CD4-positive, alpha-beta T cell treated with Interleukin-10 for 1 hour (primary cell): ENCODE results near the gene ZMPSTE24.
"Not testable (repeated sequence)": the region's sequence is repeated elsewhere in the genome, so short reads cannot be mapped to it uniquely, and the experiment has no call there.

Source experiments
- DNase-seq: peaks from one replicate; pipeline ENCODE4 v3.0.0-alpha.2; 2020

The ZMPSTE24 gene

DNA sequence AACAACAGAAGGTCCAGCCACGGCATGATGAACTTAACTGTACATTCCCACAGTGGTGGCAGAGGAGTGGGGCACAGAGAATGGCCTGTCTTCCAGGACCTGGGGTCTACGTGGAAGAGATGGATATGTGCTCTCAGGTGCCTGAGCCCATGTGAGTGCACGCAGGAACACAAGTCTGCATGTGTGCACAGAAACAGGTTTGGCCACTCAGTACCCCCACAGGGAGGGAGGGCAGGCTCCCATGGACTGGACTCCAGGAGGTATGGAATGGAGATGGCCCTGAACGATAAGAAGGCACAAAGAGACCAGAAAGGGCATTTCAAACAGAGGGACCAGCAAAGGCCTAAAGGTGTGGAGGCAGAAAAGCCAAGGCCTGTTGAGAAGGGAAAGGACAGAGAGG is 48.3 kb downstream of the ZMPSTE24 start:
- no peak for DNase-seq

DNA sequence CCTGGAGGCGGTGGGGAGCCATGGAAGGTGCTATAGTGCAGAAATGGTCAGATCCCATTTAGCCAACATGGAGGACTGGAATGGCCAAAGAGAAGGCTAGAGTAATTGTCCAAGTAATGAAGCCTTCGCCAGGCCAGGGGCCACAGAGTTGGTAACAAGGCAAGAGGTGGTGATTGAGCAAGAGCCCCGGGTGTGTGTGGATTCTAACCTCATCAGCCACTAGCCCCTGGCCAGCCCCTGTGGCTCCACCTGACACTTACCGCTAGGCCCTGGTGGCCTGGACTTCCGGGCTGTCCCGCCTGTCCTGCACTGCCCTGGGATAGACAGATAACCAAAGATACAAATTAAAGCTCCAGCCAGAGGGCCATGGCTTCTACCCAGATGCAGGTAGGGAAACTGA is 49.1 kb downstream of the ZMPSTE24 start:
- no peak for DNase-seq

DNA sequence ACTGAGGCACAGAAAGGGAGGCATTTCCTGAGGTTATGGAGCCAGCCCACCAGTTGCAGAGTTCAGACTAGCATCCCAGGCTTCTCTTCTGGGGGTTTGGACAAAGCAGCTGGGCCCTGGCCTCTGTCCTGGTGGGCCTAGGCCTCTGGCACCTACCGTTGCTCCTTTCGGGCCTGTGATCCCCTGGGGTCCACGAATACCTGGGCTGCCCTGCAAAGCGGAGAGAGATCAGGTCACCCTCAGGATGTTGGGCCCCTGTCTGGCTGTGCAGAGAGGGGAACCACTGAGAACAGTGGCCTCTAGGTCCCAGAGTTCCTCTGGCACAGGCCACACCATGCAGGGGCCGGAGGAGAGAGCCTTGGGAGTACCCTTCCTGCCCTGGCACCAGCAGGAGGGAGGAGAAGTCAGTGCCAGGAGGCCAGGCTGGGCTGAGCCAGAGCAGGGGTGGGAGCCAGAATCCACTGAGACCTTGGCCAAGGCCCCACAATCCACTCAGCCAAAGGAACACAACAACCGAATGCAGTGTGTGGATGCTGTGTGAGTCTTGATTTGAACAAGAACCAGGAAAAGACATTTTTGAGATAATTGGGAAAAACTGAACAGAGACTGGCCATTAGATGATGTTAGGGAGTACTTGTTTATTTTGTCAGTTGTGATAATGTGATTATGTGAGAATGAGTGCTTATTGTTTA is 50.1 kb downstream of the ZMPSTE24 start:
- DNase-seq, result no peak

DNA sequence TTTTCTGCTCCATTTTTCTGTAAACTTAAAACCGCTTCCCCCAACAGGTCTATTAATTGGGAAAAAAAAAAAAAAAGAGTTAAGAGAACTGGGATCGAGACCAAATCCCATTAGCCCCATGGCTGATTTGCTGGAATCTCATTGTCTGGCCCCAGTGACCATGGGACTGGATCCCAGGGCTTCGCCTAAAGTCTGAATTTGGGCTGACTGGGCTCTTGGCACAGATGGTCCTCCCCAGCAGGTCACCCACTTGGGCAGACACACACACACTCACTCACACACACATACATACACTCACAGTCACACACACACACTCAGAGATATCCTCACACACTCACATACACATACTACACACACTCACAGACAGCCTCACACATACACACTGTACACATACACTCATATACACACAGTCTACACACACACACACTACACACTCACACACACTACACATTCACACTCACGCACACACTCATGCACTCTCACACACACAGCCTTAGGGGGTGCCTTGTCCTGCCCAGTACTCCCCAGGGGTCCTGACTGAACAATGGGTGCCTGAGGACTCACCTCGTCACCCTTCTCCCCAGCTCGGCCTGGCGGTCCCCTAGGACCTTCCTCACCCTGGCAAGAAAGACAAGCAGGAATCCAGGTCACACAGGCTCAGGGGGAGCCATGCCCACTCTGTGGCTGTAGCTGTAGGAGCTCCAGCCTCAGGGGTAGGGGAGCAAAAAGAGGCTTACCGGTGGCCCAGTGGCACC is 51.5 kb downstream of the ZMPSTE24 start:
- DNase-seq, result no peak

DNA sequence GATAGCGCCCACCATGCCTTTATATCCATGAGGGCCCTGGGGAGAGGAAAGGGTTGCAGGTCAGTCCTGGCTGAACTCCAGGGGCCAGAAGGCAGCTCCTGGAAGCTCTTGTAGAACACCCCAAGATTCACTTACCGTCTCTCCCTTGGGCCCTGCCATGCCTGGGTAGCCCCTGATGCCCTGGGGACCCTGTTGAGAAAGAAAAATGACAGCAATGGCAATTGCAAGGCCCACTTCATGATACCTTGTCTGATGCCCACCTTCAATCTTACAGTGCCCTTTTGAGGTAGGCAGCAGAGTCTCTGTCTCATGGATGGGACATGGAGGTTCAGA is 52.1 kb downstream of the ZMPSTE24 start:
- no peak for DNase-seq

DNA sequence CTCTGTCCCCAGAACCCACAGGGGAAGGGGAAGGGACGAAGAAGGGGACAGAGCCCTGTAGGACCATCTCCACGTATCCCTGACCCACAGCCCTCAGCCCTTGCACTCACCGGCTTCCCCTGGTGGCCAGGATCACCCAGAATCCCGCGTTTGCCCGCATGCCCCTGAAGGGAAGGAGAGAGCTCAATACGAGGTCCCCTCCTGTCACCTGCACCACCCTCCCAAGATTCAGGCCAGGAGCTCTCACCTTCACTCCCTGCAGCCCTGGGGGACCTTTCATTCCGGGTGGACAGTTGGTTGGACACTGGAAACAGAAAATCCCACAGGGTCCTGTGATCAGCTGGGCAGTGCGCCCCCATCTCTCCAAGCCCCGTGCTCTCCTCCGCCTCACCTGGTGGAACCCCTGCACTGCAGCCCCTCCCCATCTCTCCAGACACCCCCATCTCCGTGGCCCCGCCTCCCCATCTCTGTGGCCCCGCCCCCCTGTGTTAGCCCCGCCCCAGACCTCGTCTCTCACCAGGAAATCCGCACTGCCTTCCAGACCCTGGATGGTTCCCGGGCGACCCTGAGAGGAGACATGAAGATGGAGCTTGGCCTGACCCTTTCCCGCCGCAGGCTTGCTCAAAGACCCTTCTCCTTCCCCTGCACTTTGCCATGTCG is 53.1 kb downstream of the ZMPSTE24 start:
- DNase-seq, result no peak

DNA sequence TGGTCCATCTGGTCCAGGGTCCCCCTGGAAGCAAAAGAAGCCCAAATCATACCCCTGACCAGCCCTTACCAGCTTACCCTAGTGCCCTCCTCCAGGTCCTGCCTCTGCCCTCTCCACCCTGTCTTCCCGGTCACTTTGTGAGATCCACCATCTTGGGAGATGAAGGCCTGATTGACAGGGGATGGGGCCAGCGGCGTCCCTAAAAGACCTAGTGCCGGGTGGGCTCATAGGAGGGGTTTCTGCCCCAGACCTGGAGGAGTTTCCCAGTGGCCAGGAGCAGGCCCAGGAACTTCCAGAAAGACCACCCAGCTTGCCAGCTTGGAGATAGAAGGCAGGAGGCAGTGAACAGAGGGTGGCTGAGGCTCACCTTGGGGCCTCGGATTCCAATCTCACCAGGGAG is 53.7 kb downstream of the ZMPSTE24 start:
- DNase-seq, result no peak

DNA sequence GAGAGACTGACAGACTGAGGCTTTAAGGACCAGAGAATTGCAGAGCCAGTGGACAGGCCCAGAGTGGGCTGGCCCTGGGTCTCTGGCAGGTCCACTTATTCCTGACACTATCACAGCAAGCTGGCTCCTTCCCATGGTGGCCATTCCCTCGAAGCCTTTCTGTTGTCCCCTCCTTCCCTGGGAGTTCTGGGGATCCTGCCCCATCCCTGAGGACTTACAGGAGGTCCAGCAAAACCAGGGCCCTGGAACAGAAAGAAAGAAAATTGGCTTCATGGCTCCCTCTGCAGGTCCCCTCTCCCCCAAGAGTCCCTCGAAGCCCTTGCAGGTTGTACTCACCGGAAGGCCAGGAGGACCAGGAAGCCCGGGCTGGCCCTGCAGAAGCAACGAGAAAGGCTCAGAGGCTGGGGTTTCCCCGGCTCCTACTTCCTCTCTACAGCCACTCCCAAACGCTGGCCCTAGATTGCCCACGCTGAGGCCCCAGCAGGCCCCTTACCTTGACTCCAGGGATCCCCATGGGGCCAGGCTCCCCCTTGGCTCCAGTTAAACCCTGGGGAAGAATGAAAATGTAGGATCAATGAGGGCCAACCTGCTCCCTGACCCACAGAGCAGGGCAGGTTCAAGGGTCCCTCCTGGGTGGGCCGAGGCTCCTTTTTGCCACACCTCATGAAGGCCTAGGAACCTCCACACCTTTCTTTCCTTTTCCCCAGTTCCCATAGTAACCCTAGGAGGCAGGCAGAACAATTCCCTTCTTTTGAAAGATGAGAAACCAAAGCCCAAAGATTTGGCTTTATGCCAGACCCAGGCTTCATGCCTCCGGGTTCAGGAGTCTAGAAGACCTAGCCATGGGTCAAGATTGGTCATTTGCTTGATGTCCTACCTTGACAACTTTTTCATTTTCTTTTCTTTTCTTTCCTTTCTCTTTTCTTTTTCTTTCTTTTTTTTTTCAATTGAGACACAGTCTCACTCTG is 54.5 kb downstream of the ZMPSTE24 start:
- DNase-seq, result peak; percentile 42

DNA sequence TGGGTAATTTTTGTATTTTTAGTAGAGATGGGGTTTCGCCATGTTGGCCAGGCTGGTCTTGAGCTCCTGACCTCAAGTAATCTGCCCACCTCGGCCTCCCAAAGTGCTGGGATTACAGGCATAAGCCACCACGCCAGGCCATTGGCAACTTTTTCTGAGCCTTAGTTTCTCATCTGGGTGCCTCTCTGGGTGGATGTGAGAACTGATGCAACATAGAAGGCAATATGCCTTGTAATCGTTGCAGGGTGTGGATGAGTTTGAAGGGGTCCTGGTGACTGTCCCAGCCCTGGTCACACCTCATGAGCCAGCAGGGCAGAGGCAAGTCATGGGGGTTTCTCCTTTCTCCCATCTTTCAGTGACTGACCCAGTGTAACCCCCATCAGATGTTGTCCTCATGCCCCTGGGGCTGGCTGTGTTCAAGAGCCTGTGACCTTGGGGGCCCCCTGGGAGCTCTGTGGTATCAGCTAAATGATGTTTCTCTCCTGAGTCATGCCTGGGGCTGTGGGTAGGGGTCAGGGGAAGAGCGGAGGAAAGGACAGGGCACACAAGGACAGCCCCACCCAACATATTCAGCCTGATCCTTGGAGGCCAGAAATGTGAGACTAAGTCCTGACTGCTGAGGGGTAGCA is 55.4 kb downstream of the ZMPSTE24 start:
- no peak for DNase-seq

DNA sequence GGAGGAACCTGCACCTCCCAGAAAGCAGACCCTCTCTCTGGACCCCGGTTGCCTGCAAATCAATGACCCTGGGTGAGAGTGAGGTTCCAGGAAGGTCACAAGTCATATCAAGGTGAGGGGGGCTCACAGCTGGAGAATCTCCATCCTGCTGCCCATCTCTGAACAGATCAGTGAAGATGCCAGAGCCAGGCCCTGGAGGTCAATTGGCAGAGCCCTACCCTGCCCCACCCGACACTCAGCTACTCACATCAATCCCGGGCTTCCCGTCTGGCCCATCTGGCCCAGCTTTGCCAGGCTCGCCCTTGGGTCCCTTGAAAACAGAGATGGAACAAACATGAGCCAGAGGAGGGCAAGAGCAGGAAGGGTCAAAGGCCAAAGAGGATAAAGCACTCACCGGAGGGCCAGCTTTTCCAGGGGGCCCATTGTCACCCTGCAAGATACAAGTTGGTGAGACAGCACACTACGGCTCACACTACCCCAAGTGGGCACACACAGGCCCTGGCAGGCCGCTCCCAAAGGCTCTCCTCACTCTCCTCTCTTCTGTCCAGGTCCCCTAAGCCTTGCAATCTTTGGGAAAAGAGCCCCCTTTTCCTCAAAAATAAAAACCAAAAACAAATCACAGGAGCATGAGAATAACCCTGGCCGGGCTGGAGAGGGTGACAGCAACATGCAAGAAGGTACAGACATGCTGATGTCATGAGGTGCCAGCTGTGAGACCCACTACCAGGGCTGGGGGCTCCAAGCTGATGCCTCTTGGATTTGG is 56.1 kb downstream of the ZMPSTE24 start:
- DNase-seq, result no peak

DNA sequence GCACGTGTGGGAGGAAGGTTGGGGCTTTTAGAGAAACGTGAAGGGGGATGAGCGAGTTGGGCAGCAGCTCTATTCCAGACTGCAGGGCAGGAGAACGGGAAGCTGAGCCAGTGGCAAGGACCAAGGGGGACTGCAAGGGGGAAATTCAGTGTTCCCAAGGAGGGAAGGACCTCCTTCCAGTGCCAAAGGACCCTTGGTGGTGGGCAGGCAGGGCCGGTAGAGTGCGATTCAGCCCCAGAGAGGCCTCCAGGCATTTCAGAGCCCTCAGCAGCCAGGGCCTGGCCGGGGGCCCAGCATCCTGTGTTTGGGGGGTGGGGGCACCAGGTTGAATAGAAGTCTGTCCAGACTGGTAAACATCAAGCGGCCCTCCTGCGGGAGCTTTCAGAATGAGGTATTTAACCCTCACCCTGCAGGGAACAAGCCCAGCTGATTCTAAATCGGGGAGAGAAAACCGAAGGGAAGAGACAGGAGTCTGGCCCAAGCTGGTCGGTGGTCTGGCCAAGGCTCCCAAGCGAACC is 56.7 kb downstream of the ZMPSTE24 start:
- DNase-seq, result no peak

DNA sequence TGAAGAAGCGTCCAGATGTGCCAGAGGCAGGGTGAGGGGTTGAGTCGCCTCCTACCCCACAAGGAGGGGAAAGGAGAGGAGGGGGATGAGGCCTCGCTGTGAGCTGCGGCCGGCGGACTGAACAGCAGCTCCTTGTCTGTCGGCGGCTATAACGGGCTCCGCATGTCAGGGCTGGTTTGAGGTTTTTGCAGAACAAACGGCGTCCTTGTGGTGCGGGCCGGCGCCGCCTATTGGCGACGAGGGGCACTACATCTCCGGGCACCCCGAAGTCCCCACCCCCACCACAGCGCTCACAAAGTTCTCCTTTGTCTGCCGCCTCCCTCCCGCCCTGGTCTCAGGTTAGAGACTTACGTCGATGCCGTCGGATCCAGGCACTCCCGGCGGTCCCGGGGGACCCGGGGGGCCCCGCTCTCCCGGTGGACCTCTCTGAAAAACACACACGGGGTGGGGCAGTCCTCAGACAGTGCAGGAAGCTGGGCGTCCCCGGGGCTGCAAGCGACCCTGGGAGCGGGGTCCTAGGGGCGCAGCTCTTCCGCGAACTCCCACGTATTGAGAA is 57.3 kb downstream of the ZMPSTE24 start:
- peak; percentile 89 for DNase-seq

DNA sequence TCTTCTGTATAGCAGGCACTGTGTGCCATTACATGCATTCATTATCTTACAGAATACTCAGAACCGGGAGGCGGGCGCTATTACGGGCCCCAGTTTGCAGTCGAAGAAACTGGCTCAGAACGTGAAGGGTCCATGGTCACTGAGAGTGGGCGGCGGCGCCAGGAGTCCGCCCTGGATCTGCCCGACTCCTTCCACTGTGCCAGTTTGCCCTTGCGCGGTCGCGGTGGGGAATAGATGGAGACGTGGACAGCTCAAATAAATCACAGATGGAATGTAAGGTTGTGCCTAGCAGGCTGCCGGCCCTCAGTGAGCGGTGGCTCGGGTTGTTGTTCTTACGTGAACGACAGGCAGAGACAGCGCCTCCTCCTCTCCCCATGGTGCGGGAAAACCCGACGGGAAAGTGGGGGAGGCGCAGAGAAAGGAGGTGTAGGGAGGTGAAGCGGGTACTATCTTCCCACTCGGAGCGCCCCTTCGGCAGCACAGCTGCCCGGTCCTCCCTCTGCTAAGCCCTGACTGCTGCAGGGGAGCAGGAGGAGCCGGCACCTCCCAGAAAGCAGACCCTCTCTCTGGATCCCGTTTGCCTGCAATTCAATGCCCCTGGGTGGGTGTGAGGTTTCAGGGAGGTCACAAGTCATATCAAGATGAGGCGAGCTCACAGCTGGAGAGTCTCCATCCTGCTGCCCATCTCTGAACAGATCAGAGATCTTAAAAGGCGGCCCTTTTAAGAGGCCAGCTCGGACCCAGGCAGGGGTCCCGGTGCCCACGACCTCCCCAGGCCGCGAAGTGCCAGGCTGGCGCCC is 58.0 kb downstream of the ZMPSTE24 start:
- peak; percentile 27 for DNase-seq

DNA sequence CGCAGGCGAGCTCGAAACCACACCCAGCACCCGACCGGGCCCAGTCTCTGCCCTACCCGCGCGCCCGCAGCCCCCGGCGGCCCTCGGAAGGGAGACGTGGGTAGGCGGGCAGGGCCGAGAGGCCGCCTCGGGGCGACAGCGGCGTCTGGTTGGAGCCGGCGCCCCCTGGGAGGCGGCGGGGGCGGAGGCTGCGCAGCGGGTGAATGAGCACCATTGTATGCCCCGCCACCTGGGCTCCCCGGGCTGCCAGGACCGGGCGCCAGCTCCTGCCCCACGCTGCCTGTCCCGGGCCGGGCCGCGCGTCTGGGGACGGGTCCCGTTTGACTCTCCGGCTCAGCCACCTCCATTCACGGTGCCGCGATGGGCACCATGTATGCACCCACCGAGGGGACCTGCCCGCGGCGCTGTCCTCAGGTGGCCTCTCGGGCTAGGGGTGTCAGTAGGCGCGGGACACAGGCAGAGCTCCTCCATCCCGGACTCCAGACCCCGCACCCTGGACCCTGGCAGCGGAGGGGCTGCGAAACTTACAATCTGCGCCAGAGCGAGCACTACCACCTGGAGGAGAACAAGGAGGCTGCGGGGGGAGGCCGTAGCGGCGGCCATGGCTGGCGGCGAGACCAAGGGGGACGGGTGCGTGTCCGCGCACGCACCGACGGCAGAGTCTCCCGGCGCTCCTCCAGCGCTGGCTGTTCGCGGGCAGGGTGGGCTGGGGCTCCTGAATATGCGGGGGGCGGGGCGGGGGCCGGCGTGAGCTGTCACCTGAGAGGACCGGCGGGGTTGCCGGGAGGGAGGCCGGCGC is 58.8 kb downstream of the ZMPSTE24 start, which contains the start of gene COL9A2:
Gene COL9A2 (minus strand): TSS at position 692 of the 799 bp plus-strand sequence. CDS start 89 bp downstream, at position 603.
- peak; percentile 67 for DNase-seq

DNA sequence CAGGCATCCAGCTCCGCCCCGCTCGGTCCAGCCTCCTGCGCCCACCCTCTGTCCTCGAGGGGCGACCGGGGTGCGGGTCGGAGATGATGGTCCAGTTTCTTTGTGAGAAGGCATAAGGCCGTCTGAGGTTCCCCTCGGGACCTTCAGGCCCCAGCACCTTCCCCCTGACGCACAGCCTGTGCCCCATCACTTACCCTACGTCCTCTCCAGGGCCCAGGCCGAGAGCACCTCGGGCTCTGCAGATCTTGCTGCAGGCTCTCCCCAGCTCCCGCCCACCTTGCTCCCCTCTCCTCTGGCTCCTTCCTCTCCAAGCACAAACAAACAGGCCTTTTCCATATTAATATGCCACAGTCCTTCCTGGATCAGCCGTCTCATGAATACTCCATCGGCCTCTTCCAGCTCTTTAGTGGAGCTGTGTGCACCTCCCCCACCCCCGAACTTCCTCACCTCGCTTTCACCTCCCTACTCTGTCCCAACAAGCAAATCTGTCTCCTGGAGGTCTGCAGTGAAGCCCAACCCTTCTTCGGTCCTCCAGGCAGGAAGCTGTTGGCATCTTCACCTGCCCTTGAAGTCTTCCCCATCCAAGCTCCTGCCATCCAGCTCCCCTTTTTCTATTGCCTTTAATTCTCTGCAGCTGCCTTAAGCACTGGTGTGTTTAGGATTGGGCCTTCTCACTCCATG is 59.5 kb downstream of the ZMPSTE24 start:
- no peak for DNase-seq

DNA sequence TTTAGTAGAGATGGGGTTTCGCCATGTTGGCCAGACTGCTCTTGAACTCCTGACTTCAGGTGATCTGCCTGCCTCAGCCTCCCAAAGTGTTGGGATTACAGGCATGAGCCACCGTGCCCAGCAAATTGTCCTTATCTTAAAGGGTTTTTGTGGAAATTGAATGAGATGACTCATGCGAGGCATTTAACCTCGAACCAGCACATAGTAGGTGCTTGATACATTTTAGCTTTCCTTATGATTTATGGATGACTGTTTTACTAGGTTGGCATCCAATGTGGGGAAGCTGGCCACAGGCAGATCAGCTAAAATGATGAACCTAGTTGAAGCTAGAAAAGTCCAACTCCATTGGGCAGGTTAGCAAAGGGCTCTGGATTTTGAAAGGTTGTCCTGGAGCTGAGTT is 60.4 kb downstream of the ZMPSTE24 start:
- no peak for DNase-seq

DNA sequence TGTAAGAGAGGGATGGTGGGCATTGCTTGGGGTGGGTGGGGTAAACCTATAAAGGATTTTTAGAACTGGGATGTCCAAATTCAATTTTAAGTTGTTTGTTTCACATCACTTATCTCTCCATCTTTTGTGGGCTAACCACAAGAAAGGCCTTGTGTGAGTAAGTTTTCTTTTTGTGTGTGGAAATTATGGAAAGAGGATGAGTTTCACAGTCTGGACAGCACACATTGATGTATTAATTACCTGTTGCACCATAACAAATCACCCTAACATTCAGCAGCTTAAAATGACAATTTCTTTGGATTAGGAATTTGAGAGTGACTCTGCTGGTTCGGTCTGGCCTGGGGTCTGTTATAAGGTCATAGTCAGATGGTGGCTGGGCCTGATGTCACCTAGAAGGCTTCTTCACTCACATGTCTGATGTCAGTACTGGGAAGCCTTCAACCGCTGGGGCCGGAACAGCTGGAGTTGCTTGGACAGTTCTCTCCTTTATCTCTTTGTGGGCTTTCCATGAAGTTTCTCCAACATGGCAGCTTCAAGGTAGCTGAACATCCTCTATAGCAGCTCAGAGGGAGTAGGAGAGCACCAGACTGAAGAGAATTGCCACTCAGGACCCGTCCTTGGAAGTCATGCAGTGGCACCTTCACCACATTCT is 61.1 kb downstream of the ZMPSTE24 start:
- no peak for DNase-seq

DNA sequence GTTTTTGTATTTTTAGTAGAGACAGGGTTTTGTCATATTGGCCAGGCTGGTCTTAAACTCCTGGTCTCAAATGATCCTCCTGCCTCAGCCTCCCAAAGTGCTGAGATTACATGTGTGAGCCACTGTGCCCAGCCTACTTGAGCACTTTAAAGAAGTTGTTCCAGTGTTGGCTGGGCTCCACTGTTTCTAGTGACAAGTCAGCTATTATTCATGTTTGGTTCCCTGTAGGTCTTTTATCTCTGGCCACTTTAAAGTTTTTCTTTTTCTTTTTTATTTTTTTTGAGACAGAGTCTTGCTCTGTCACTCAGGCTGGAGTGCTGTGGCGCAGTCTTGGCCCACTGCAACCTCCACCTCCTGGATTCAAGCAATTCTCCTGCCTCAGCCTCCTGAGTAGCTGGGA is 73.4 kb downstream of the ZMPSTE24 start:
- DNase-seq, result not testable (repeated sequence)
